ENCODE measurements around the gene MORN2. TPM values are rescaled to one million over a fixed set of nuclear protein-coding genes. Genes with fewer than 3 reads are reported as not detected.

MORN2 gene
- total and polyA plus RNA-seq, 2 donors (not counting 1 experiment from before 2014, with no cell fraction given), result 0.70 to 3.9 TPM

GRCh38 chr2:38850045-38850444 lies 25.7 kb upstream of the MORN2 start:
- peak overlapping the region; percentile 42 for H3K4me2 ChIP-seq (replicated peaks; ENCODE audit: low read depth, low read length, poor library complexity, severe bottlenecking)
- WGBS (ENCODE audit: insufficient coverage), result 22% methylated on average over 2 of the region's 3 CpGs

GRCh38 chr2:38856165-38856564 lies 19.6 kb upstream of the MORN2 start:
- no CpG with 5 or more reads among the region's 1 CpG for WGBS (ENCODE audit: insufficient coverage)
- no peak for DNase-seq

More at GRCh38 chr2:38850045-38850444, 25.7 kb upstream of the MORN2 start:
- Histone ChIP-seq H3K9me3 (ENCODE audit: control extremely low read depth in 1 of 3, control insufficient read depth in 2 of 3, insufficient read depth in 1 of 3, low read length in 2 of 3) (peaks cover 0 to 2% (median 0%) of the 10 kb centered on the region in 3 donors), H3K27ac (ENCODE audit: low read length in 2 of 2) (peak overlapping the region in 1 of 2 donors; percentile 57), H3K27me3 (replicated peaks in 1 of 4; ENCODE audit: control extremely low read depth in 1 of 4, control insufficient read depth in 3 of 4, insufficient read depth in 4 of 4, low read length in 3 of 4) (no peaks in the 10 kb centered on the region), H3K36me3 (replicated peaks in 1 of 2; ENCODE audit: control extremely low read depth in 1 of 2, control insufficient read depth in 1 of 2, extremely low read depth in 1 of 2, insufficient read depth in 2 of 2, low read length in 1 of 2) (peaks cover 6 to 14% of the 10 kb centered on the region in 2 experiments), H3K9ac (ENCODE audit: low read length) (no peak overlapping the region), H2AFZ (ENCODE audit: insufficient read depth, low read depth, low read length, poor library complexity, severe bottlenecking) (no peak overlapping the region), H3K79me2 (ENCODE audit: control insufficient read depth, insufficient read depth, low read length) (no peaks in the 10 kb centered on the region), H4K20me1 (ENCODE audit: control insufficient read depth, insufficient read depth, low read length, poor library complexity, severe bottlenecking) (no peaks in the 10 kb centered on the region), H3K4me3 (ENCODE audit: control extremely low read depth in 1 of 5, extremely low read depth in 1 of 5, insufficient read depth in 1 of 5, low read depth in 2 of 5, low read length in 4 of 5) (no peak overlapping the region), H3K4me1 (ENCODE audit: control insufficient read depth in 2 of 2, insufficient read depth in 2 of 2, low read length in 2 of 2) (peaks cover 9 to 11% of the 10 kb centered on the region in 2 donors)
- H3K27me3 Mint-ChIP-seq, result no peaks in the 10 kb centered on the region
- no peak overlapping the region for H3K4me3 Mint-ChIP-seq
- H3K4me1 Mint-ChIP-seq, result peaks cover 15% of the 10 kb centered on the region
- DNase-seq, result peak; percentile 15
- intact Hi-C loops (cut with micrococcal nuclease), result no loop called here
- peak overlapping the region; percentile 68 for H3K27ac Mint-ChIP-seq
- no peak for ATAC-seq (ENCODE audit: low read depth)
- CTCF ChIA-PET, result interaction anchor here (2.9 kb wide), 1 partner anchor 9 kb away, joined by 11 read pairs; no protein-coding TSS in a partner anchor
- no peaks in the 10 kb centered on the region for H3K9me3 Mint-ChIP-seq (ENCODE audit: insufficient read depth)
- POLR2A ChIA-PET, result no interaction called here
- TF ChIP-seq EZH2 (IDR thresholded peaks at IDR 0.05; ENCODE audit: borderline replicate concordance, insufficient read depth, low read depth, low read length, poor library complexity, severe bottlenecking) (no peak), CTCF (IDR thresholded peaks at IDR 0.05) (no peak)

More at GRCh38 chr2:38856165-38856564, 19.6 kb upstream of the MORN2 start:
- Histone ChIP-seq H3K27ac (ENCODE audit: low read length in 2 of 2) (no peak overlapping the region), H3K27me3 (replicated peaks in 1 of 4; ENCODE audit: control extremely low read depth in 1 of 4, control insufficient read depth in 3 of 4, insufficient read depth in 4 of 4, low read length in 3 of 4) (no peaks in the 10 kb centered on the region), H3K4me1 (ENCODE audit: control insufficient read depth in 2 of 2, insufficient read depth in 2 of 2, low read length in 2 of 2) (no peaks in the 10 kb centered on the region), H3K4me3 (ENCODE audit: control extremely low read depth in 1 of 5, extremely low read depth in 1 of 5, insufficient read depth in 1 of 5, low read depth in 2 of 5, low read length in 4 of 5) (no peak overlapping the region), H3K36me3 (replicated peaks in 1 of 2; ENCODE audit: control extremely low read depth in 1 of 2, control insufficient read depth in 1 of 2, extremely low read depth in 1 of 2, insufficient read depth in 2 of 2, low read length in 1 of 2) (peaks cover 9 to 51% of the 10 kb centered on the region in 2 experiments), H2AFZ (ENCODE audit: insufficient read depth, low read depth, low read length, poor library complexity, severe bottlenecking) (no peak overlapping the region), H3K4me2 (replicated peaks; ENCODE audit: low read depth, low read length, poor library complexity, severe bottlenecking) (no peak overlapping the region), H3K9me3 (ENCODE audit: control extremely low read depth in 1 of 3, control insufficient read depth in 2 of 3, insufficient read depth in 1 of 3, low read length in 2 of 3) (no peaks in the 10 kb centered on the region), H3K79me2 (ENCODE audit: control insufficient read depth, insufficient read depth, low read length) (no peaks in the 10 kb centered on the region), H4K20me1 (ENCODE audit: control insufficient read depth, insufficient read depth, low read length, poor library complexity, severe bottlenecking) (no peaks in the 10 kb centered on the region), H3K9ac (ENCODE audit: low read length) (no peak overlapping the region)
- POLR2A ChIA-PET, result no interaction called here
- Mint-ChIP-seq H3K27me3 (no peaks in the 10 kb centered on the region), H3K4me1 (peaks cover 3% of the 10 kb centered on the region), H3K9me3 (ENCODE audit: insufficient read depth) (no peaks in the 10 kb centered on the region), H3K27ac (no peak overlapping the region), H3K4me3 (no peak overlapping the region)
- no peak for TF ChIP-seq EZH2 (IDR thresholded peaks at IDR 0.05; ENCODE audit: borderline replicate concordance, insufficient read depth, low read depth, low read length, poor library complexity, severe bottlenecking)
- ATAC-seq (ENCODE audit: low read depth), result no peak
- CTCF ChIA-PET, result no interaction called here
- intact Hi-C loops (cut with micrococcal nuclease), result no loop called here

Measured in B cell (primary cell).